ENCODE measurements around the gene ZFAND3. TPM values are rescaled to one million over a fixed set of nuclear protein-coding genes. Genes with fewer than 3 reads are reported as not detected.

Gene ZFAND3
- total RNA-seq, 4 donors from 2014 or later: 46.3 to 73.6 (median 49.3) TPM

- WGBS, 2 donors (ENCODE audit: low coverage in 1 of 2): 50 to 54% methylated on average over 4 of the region's 4 CpGs
- ATAC-seq: no peak
- Histone ChIP-seq H3K27ac (no peak overlapping the region), H3K9me3 (no peaks in the 10 kb centered on the region), H3K4me3 (no peak overlapping the region), H3K27me3 (no peaks in the 10 kb centered on the region), H3K36me3 (no peaks in the 10 kb centered on the region), H3K4me1 (peaks cover 0 to 41% (median 6%) of the 10 kb centered on the region in 3 donors)
- TF ChIP-seq EP300 (IDR thresholded peaks at IDR 0.05) (no peak), POLR2AphosphoS5 (IDR thresholded peaks at IDR 0.05) (no peak), CTCF (IDR thresholded peaks at IDR 0.05) (no peak), POLR2A (IDR thresholded peaks at IDR 0.05) (no peak)
Measured at GRCh38 chr6:38077488-38078030, 258.0 kb downstream of the ZFAND3 start.

GRCh38 chr6:38078671-38079070, 259.1 kb downstream of the ZFAND3 start:
- Histone ChIP-seq H3K27me3 (no peaks in the 10 kb centered on the region), H3K27ac (no peak overlapping the region), H3K4me1 (peaks cover 0 to 32% (median 6%) of the 10 kb centered on the region in 3 donors), H3K4me3 (no peak overlapping the region), H3K9me3 (no peaks in the 10 kb centered on the region), H3K36me3 (peaks cover 0 to 5% of the 10 kb centered on the region in 2 donors)
- 63 to 73% methylated on average over 4 of the region's 4 CpGs for WGBS, 2 donors (ENCODE audit: low coverage in 1 of 2)
- no peak for ATAC-seq
- TF ChIP-seq EP300 (IDR thresholded peaks at IDR 0.05): no peak
- no peak for TF ChIP-seq POLR2A (IDR thresholded peaks at IDR 0.05)
- no peak for TF ChIP-seq POLR2AphosphoS5 (IDR thresholded peaks at IDR 0.05)
- TF ChIP-seq CTCF (IDR thresholded peaks at IDR 0.05): no peak

- no peaks in the 10 kb centered on the region for H3K27me3 ChIP-seq
- 92 to 100% methylated on average over 1 of the region's 1 CpG for WGBS, 2 donors (ENCODE audit: low coverage in 1 of 2)
- no peak for TF ChIP-seq POLR2A (IDR thresholded peaks at IDR 0.05)
- TF ChIP-seq CTCF (IDR thresholded peaks at IDR 0.05): no peak
- no peak for TF ChIP-seq EP300 (IDR thresholded peaks at IDR 0.05)
- no peak for TF ChIP-seq POLR2AphosphoS5 (IDR thresholded peaks at IDR 0.05)
- no peak overlapping the region for H3K4me3 ChIP-seq
- H3K27ac ChIP-seq: no peak overlapping the region
- H3K36me3 ChIP-seq: peaks cover 0 to 5% of the 10 kb centered on the region in 2 donors
- H3K9me3 ChIP-seq: no peaks in the 10 kb centered on the region
- no peak for ATAC-seq
- H3K4me1 ChIP-seq: peaks cover 0 to 32% (median 6%) of the 10 kb centered on the region in 3 donors
Measured at GRCh38 chr6:38079107-38079506, 259.6 kb downstream of the ZFAND3 start.

GRCh38 chr6:38079537-38079936, 260.0 kb downstream of the ZFAND3 start:
- Histone ChIP-seq H3K4me3 (no peak overlapping the region), H3K36me3 (peaks cover 0 to 5% of the 10 kb centered on the region in 2 donors), H3K4me1 (peaks cover 0 to 32% (median 6%) of the 10 kb centered on the region in 3 donors), H3K27me3 (no peaks in the 10 kb centered on the region), H3K9me3 (no peaks in the 10 kb centered on the region), H3K27ac (no peak overlapping the region)
- no peak for ATAC-seq
- 11 to 50% methylated on average over 1 of the region's 1 CpG for WGBS, 2 donors (ENCODE audit: low coverage in 1 of 2)
- TF ChIP-seq POLR2AphosphoS5 (IDR thresholded peaks at IDR 0.05) (no peak), EP300 (IDR thresholded peaks at IDR 0.05) (no peak), CTCF (IDR thresholded peaks at IDR 0.05) (no peak), POLR2A (IDR thresholded peaks at IDR 0.05) (no peak)

GRCh38 chr6:38080360-38080759, 260.8 kb downstream of the ZFAND3 start:
- Histone ChIP-seq H3K27ac (no peak overlapping the region), H3K4me3 (no peak overlapping the region), H3K36me3 (peaks cover 0 to 5% of the 10 kb centered on the region in 2 donors), H3K27me3 (no peaks in the 10 kb centered on the region), H3K9me3 (no peaks in the 10 kb centered on the region), H3K4me1 (peaks cover 0 to 34% (median 6%) of the 10 kb centered on the region in 3 donors)
- WGBS, 2 donors (ENCODE audit: low coverage in 1 of 2): 69 to 79% methylated on average over 3 of the region's 3 CpGs
- TF ChIP-seq POLR2AphosphoS5 (IDR thresholded peaks at IDR 0.05) (no peak), CTCF (IDR thresholded peaks at IDR 0.05) (no peak), EP300 (IDR thresholded peaks at IDR 0.05) (no peak), POLR2A (IDR thresholded peaks at IDR 0.05) (no peak)
- ATAC-seq: no peak
